ENCODE results near the gene NOS1AP.

NOS1AP gene

GRCh38 chr1:162075862-162076261, 6.4 kb downstream of the NOS1AP start (continued):
- TF ChIP-seq POU6F1 (CRISPR knock-in tag; IDR thresholded peaks at IDR 0.05; ENCODE audit: borderline replicate concordance, low read depth) (no peak), TCF4 (CRISPR knock-in tag; IDR thresholded peaks at IDR 0.05; ENCODE audit: borderline replicate concordance) (no peak), GLIS3 (CRISPR knock-in tag; IDR thresholded peaks at IDR 0.05) (no peak), ZC3H10 (CRISPR knock-in tag; IDR thresholded peaks at IDR 0.05) (no peak), ARNTL (CRISPR knock-in tag; IDR thresholded peaks at IDR 0.05; ENCODE audit: borderline replicate concordance, low read depth) (no peak), TSHZ2 (CRISPR knock-in tag; IDR thresholded peaks at IDR 0.05) (no peak)

- TF ChIP-seq PATZ1 (CRISPR knock-in tag; IDR thresholded peaks at IDR 0.05; ENCODE audit: borderline replicate concordance) (no peak), SNAI2 (CRISPR knock-in tag; IDR thresholded peaks at IDR 0.05) (no peak), ZFP30 (CRISPR knock-in tag; IDR thresholded peaks at IDR 0.05) (no peak)
- ATAC-seq = no peak
These were observed 8.3 kb downstream of the NOS1AP start for GRCh38 chr1:162077648-162078299.

- ATAC-seq = no peak
- TF ChIP-seq SNAI2 (CRISPR knock-in tag; IDR thresholded peaks at IDR 0.05) = no peak
- TF ChIP-seq ZNF565 (CRISPR knock-in tag; conservative IDR thresholded peaks at IDR 0.05; ENCODE audit: low read depth) = no peak
- no peak for TF ChIP-seq BACH2 (CRISPR knock-in tag; IDR thresholded peaks at IDR 0.05; ENCODE audit: borderline replicate concordance)
- TF ChIP-seq ZNF8 (CRISPR knock-in tag; IDR thresholded peaks at IDR 0.05) = no peak
- no peak for TF ChIP-seq ZNF70 (CRISPR knock-in tag; IDR thresholded peaks at IDR 0.05)
- no peak for TF ChIP-seq GLIS3 (CRISPR knock-in tag; IDR thresholded peaks at IDR 0.05)
- no peak for TF ChIP-seq TOX (CRISPR knock-in tag; IDR thresholded peaks at IDR 0.05; ENCODE audit: borderline replicate concordance)
- no peak for TF ChIP-seq ZFP3 (CRISPR knock-in tag; IDR thresholded peaks at IDR 0.05)
- TF ChIP-seq ISL1 (CRISPR knock-in tag; IDR thresholded peaks at IDR 0.05) = no peak
- no peak for TF ChIP-seq PATZ1 (CRISPR knock-in tag; IDR thresholded peaks at IDR 0.05; ENCODE audit: borderline replicate concordance)
- no peak for TF ChIP-seq ZC3H10 (CRISPR knock-in tag; IDR thresholded peaks at IDR 0.05)
- no peak for TF ChIP-seq POU6F1 (CRISPR knock-in tag; IDR thresholded peaks at IDR 0.05; ENCODE audit: borderline replicate concordance, low read depth)
- TF ChIP-seq RARB (CRISPR knock-in tag; IDR thresholded peaks at IDR 0.05) = no peak
- no peak for TF ChIP-seq ZFP30 (CRISPR knock-in tag; IDR thresholded peaks at IDR 0.05)
- TF ChIP-seq TCF4 (CRISPR knock-in tag; IDR thresholded peaks at IDR 0.05; ENCODE audit: borderline replicate concordance) = no peak
These were observed 9.5 kb downstream of the NOS1AP start for GRCh38 chr1:162079030-162079429.

Measured in SK-N-SH treated with all-trans-retinoic acid at 6 μM for 48 hours (cell line).